ENCODE results near the gene PALLD. TPM values are rescaled to one million over a fixed set of nuclear protein-coding genes. Genes with fewer than 3 reads are reported as not detected.
"Not testable (repeated sequence)": the region's sequence is repeated elsewhere in the genome, so short reads cannot be mapped to it uniquely, and the experiment has no call there.

The PALLD gene
- total RNA-seq, 1 donor from 2014 or later = 104 TPM

GRCh38 chr4:168488869-168489274, 8.0 kb upstream of the PALLD start:
- no peak for DNase-seq (ENCODE audit: low spot score)
- intact Hi-C loops (cut with DNase I) = no loop called here
- ATAC-seq = no peak

- no peak for ATAC-seq
- no peak for DNase-seq (ENCODE audit: low spot score)
- intact Hi-C loops (cut with DNase I) = no loop called here
These were observed 7.2 kb upstream of the PALLD start for GRCh38 chr4:168489616-168490015.

GRCh38 chr4:168490711-168491110, 6.1 kb upstream of the PALLD start:
- DNase-seq (ENCODE audit: low spot score) (no peak), ATAC-seq (no peak)
- intact Hi-C loops (cut with DNase I) = no loop called here

- ATAC-seq (no peak), DNase-seq (ENCODE audit: low spot score) (no peak)
- intact Hi-C loops (cut with DNase I) = no loop called here
These were observed 5.3 kb upstream of the PALLD start for GRCh38 chr4:168491563-168491962.

- intact Hi-C loops (cut with DNase I) = no loop called here
- DNase-seq (ENCODE audit: low spot score) (no peak), ATAC-seq (no peak)
These were observed 1.4 kb downstream of the PALLD start for GRCh38 chr4:168498251-168498650.

GRCh38 chr4:168499241-168499640, 2.4 kb downstream of the PALLD start:
- intact Hi-C loops (cut with DNase I) = no loop called here
- DNase-seq (ENCODE audit: low spot score) = no peak
- ATAC-seq = no peak

- ATAC-seq = no peak
- DNase-seq (ENCODE audit: low spot score) = no peak
- intact Hi-C loops (cut with DNase I) = no loop called here
These were observed 4.6 kb downstream of the PALLD start for GRCh38 chr4:168501407-168501806.

- intact Hi-C loops (cut with DNase I) = loop anchor here (1.0 kb wide), 1 partner anchor 9 kb away; no protein-coding TSS in a partner anchor
- no peak for ATAC-seq
These were observed 6.0 kb downstream of the PALLD start for GRCh38 chr4:168502861-168503260.

GRCh38 chr4:168503652-168504362, 7.0 kb downstream of the PALLD start:
- DNase-seq (ENCODE audit: low spot score) (no peak), ATAC-seq (peak; percentile 74)
- intact Hi-C loops (cut with DNase I) = loop anchor here (1.0 kb wide), 1 partner anchor 10 kb away; no protein-coding TSS in a partner anchor

More at GRCh38 chr4:168502861-168503260, 6.0 kb downstream of the PALLD start:
- DNase-seq (ENCODE audit: low spot score) = no peak

GRCh38 chr4:168504526-168504925, 7.7 kb downstream of the PALLD start:
- ATAC-seq = no peak
- intact Hi-C loops (cut with DNase I) = no loop called here
- DNase-seq (ENCODE audit: low spot score) = no peak

GRCh38 chr4:168506014-168506413, 9.2 kb downstream of the PALLD start:
- ATAC-seq (no peak), DNase-seq (ENCODE audit: low spot score) (no peak)
- intact Hi-C loops (cut with DNase I) = no loop called here

- intact Hi-C loops (cut with DNase I) = no loop called here
- no peak for ATAC-seq
- no peak for DNase-seq (ENCODE audit: low spot score)
These were observed 10.4 kb downstream of the PALLD start for GRCh38 chr4:168507178-168507815.

GRCh38 chr4:168508683-168509082, 11.8 kb downstream of the PALLD start:
- ATAC-seq (no peak), DNase-seq (ENCODE audit: low spot score) (no peak)
- intact Hi-C loops (cut with DNase I) = no loop called here

GRCh38 chr4:168509786-168510185, 12.9 kb downstream of the PALLD start:
- intact Hi-C loops (cut with DNase I) = loop anchor here (10.0 kb wide), 1 partner anchor 405 kb away; no protein-coding TSS in a partner anchor
- DNase-seq (ENCODE audit: low spot score) (no peak), ATAC-seq (no peak)

- intact Hi-C loops (cut with DNase I) = loop anchor here (10.0 kb wide), 1 partner anchor 403 kb away; no protein-coding TSS in a partner anchor
- ATAC-seq = no peak
- DNase-seq (ENCODE audit: low spot score) = no peak
These were observed 15.1 kb downstream of the PALLD start for GRCh38 chr4:168511780-168512489.

- DNase-seq (ENCODE audit: low spot score); ATAC-seq: not testable (repeated sequence)
- intact Hi-C loops (cut with DNase I) = loop anchor here (10.0 kb wide), 1 partner anchor 401 kb away; no protein-coding TSS in a partner anchor
These were observed 17.0 kb downstream of the PALLD start for GRCh38 chr4:168513826-168514225.

- no peak for DNase-seq (ENCODE audit: low spot score)
- intact Hi-C loops (cut with DNase I) = loop anchor here (10.0 kb wide), 1 partner anchor 400 kb away; no protein-coding TSS in a partner anchor
- no peak for ATAC-seq
These were observed 17.5 kb downstream of the PALLD start for GRCh38 chr4:168514249-168514852.

GRCh38 chr4:168515222-168516011, 18.6 kb downstream of the PALLD start:
- DNase-seq (ENCODE audit: low spot score) (no peak), ATAC-seq (no peak)
- intact Hi-C loops (cut with DNase I) = loop anchor here (10.0 kb wide), 1 partner anchor 399 kb away; no protein-coding TSS in a partner anchor
